22Rv1 (cell line): ENCODE results near the gene THAP3.

Experiments used
- ZFX ChIP-seq: fragments of 450-650 bp; IDR thresholded peaks from 2 replicates; pipeline ENCODE4 v1.6.1; 2017; ENCODE audit warnings: antibody characterized with exemption, borderline replicate concordance
- TF ChIP-seq, protein P1 (sequence below): fragments of 450-650 bp; IDR thresholded peaks from 2 replicates; pipeline ENCODE4 v1.5.1; 2017; ENCODE audit warnings: mild to moderate bottlenecking

DNA sequence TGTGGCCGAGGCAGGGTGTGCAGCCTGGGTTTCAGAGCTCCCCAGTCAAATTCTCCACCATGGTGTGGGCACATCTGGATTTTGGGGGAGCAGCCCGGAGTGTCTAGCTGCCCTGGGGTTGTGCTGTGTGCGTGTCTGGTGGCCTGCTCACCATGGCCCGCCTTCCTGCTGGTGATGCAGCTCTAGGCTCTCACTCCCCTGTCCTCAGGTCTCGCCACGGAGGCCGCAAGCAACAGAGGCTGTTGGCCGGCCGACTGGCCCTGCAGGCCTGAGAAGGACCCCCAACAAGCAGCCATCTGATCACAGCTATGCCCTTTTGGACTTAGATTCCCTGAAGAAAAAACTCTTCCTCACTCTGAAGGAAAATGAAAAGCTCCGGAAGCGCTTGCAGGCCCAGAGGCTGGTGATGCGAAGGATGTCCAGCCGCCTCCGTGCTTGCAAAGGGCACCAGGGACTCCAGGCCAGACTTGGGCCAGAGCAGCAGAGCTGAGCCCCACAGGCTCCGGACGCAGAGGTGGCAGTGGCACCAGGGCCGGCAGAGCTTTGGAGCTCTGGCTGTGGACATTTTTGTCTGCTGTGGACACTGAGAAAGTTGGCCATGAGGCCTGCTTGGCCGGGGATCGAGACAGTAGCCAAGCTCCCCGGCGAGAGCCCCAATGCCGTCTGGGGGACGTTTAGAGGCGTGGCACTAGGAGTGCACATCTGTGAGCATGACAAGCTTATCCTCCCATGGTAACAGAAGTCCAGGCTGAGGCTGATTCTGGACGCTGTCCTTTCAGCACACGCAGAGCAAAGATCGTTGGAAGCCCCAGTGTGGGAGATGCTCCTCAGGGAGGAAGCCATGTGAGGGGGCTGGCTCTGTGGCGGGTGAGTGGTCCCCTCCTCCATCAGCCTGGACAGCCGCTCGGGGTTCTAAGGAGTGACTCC is 8.2 kb downstream of the THAP3 start:
- TF ChIP-seq, protein P1, sequence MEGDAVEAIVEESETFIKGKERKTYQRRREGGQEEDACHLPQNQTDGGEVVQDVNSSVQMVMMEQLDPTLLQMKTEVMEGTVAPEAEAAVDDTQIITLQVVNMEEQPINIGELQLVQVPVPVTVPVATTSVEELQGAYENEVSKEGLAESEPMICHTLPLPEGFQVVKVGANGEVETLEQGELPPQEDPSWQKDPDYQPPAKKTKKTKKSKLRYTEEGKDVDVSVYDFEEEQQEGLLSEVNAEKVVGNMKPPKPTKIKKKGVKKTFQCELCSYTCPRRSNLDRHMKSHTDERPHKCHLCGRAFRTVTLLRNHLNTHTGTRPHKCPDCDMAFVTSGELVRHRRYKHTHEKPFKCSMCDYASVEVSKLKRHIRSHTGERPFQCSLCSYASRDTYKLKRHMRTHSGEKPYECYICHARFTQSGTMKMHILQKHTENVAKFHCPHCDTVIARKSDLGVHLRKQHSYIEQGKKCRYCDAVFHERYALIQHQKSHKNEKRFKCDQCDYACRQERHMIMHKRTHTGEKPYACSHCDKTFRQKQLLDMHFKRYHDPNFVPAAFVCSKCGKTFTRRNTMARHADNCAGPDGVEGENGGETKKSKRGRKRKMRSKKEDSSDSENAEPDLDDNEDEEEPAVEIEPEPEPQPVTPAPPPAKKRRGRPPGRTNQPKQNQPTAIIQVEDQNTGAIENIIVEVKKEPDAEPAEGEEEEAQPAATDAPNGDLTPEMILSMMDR, result no peak
- no peak for TF ChIP-seq ZFX
